Measurements from ENCODE around the gene RPL7A. TPM values are rescaled to one million over a fixed set of nuclear protein-coding genes. Genes with fewer than 3 reads are reported as not detected.

Gene RPL7A
- total RNA-seq, 2 donors from 2014 or later = 1,478 to 1,480 TPM

- TF ChIP-seq POLR2A (IDR thresholded peaks at IDR 0.05) (no peak), CTCF (IDR thresholded peaks at IDR 0.05) (no peak)
- WGBS, 2 donors = 59 to 62% methylated on average over 6 of the region's 6 CpGs
- DNase-seq (peak in 1 of 4 donors; percentile 45), ATAC-seq (no peak)
- no peak overlapping the region for H3K27ac ChIP-seq
- H3K27me3 ChIP-seq = no peaks in the 10 kb centered on the region
- H3K4me1 ChIP-seq = peaks cover 29% of the 10 kb centered on the region
- no peak overlapping the region for H3K4me3 ChIP-seq
- intact Hi-C loops (cut with DNase I) = no loop called here
- H3K36me3 ChIP-seq (replicated peaks in 1 of 2; ENCODE audit: insufficient read depth in 1 of 2, low read depth in 2 of 2) = no peaks in the 10 kb centered on the region
- H3K9me3 ChIP-seq = no peaks in the 10 kb centered on the region
These were observed 29.8 kb downstream of the RPL7A start for GRCh38 chr9:133377721-133378216.

GRCh38 chr9:133378408-133378962 is 30.5 kb downstream of the RPL7A start:
- Histone ChIP-seq H3K27ac (no peak overlapping the region), H3K9me3 (no peaks in the 10 kb centered on the region), H3K4me1 (peaks cover 22% of the 10 kb centered on the region), H3K4me3 (no peak overlapping the region), H3K36me3 (replicated peaks in 1 of 2; ENCODE audit: insufficient read depth in 1 of 2, low read depth in 2 of 2) (no peaks in the 10 kb centered on the region), H3K27me3 (no peaks in the 10 kb centered on the region)
- intact Hi-C loops (cut with DNase I) = no loop called here
- TF ChIP-seq CTCF (IDR thresholded peaks at IDR 0.05) = no peak
- no peak for TF ChIP-seq POLR2A (IDR thresholded peaks at IDR 0.05)
- ATAC-seq (no peak), DNase-seq (no peak)
- WGBS, 2 donors = 82% methylated on average over 1 of the region's 1 CpG

- H3K27ac ChIP-seq = no peak overlapping the region
- H3K36me3 ChIP-seq (replicated peaks in 1 of 2; ENCODE audit: insufficient read depth in 1 of 2, low read depth in 2 of 2) = no peaks in the 10 kb centered on the region
- H3K9me3 ChIP-seq = no peaks in the 10 kb centered on the region
- peaks cover 14% of the 10 kb centered on the region for H3K4me1 ChIP-seq
- no peaks in the 10 kb centered on the region for H3K27me3 ChIP-seq
- TF ChIP-seq CTCF (IDR thresholded peaks at IDR 0.05) (no peak), POLR2A (IDR thresholded peaks at IDR 0.05) (no peak)
- DNase-seq (no peak), ATAC-seq (no peak)
- intact Hi-C loops (cut with DNase I) = no loop called here
- 91 to 96% methylated on average over 8 to 14 of the region's 14 CpGs for WGBS, 2 donors
- no peak overlapping the region for H3K4me3 ChIP-seq
These were observed 31.4 kb downstream of the RPL7A start for GRCh38 chr9:133379153-133380086.

GRCh38 chr9:133380734-133381133 is 32.7 kb downstream of the RPL7A start:
- 89 to 91% methylated on average over 4 of the region's 4 CpGs for WGBS, 2 donors
- intact Hi-C loops (cut with DNase I) = no loop called here
- no peak for TF ChIP-seq POLR2A (IDR thresholded peaks at IDR 0.05)
- no peak for TF ChIP-seq CTCF (IDR thresholded peaks at IDR 0.05)

More at GRCh38 chr9:133380734-133381133, 32.7 kb downstream of the RPL7A start:
- Histone ChIP-seq H3K27ac (no peak overlapping the region), H3K9me3 (no peaks in the 10 kb centered on the region), H3K4me3 (no peak overlapping the region), H3K4me1 (peaks cover 10% of the 10 kb centered on the region), H3K27me3 (no peaks in the 10 kb centered on the region), H3K36me3 (replicated peaks in 1 of 2; ENCODE audit: insufficient read depth in 1 of 2, low read depth in 2 of 2) (no peaks in the 10 kb centered on the region)
- DNase-seq (no peak), ATAC-seq (no peak)
